Measurements from ENCODE around the gene RNF130. TPM values are rescaled to one million over a fixed set of nuclear protein-coding genes. Genes with fewer than 3 reads are reported as not detected.

The RNF130 gene
- total and polyA plus RNA-seq, 9 of the 15 experiments (the other 6 are each of a cell fraction or from before 2014, with no cell fraction given) = 5.8 to 39.4 (median 27.1) TPM

- TF ChIP-seq E2F8 (IDR thresholded peaks at IDR 0.05; ENCODE audit: low read depth, partially characterized antibody) = no peak
- TF ChIP-seq ARID3A (IDR thresholded peaks at IDR 0.05; ENCODE audit: borderline replicate concordance, low read depth, low read length) = no peak
- TF ChIP-seq RB1 (IDR thresholded peaks at IDR 0.05; ENCODE audit: low read depth) = no peak
- no peak for TF ChIP-seq CHD4 (IDR thresholded peaks at IDR 0.05; ENCODE audit: insufficient read depth, insufficient replicate concordance, low read depth, low read length, poor library complexity, severe bottlenecking)
- no peak for TF ChIP-seq ZNF780A (CRISPR knock-in tag; IDR thresholded peaks at IDR 0.05)
- TF ChIP-seq ZNF444 (CRISPR knock-in tag; IDR thresholded peaks at IDR 0.05) = no peak
- TF ChIP-seq FOXK2 (conservative IDR thresholded peaks at IDR 0.05 in 1 of 2, IDR thresholded peaks at IDR 0.05 in 1 of 2; ENCODE audit: low read depth in 2 of 2) = no peak
- peak; percentile 59; the same call in 1 of the 2 replicates for TF ChIP-seq ZNF239 (CRISPR knock-in tag; IDR thresholded peaks at IDR 0.05)
- TF ChIP-seq TRIM24 (IDR thresholded peaks at IDR 0.05) = no peak
- no peak for TF ChIP-seq ZBTB2 (IDR thresholded peaks at IDR 0.05)
- TF ChIP-seq ATF3 (IDR thresholded peaks at IDR 0.05) = 0 out of 2 replicates have a peak, but pooled peaks have one; percentile 29
- TF ChIP-seq ATF3 (CRISPR knock-in tag; conservative IDR thresholded peaks at IDR 0.05) = no peak
- no peak for TF ChIP-seq ZNF695 (CRISPR knock-in tag; IDR thresholded peaks at IDR 0.05)
- no peak for TF ChIP-seq LARP7 (IDR thresholded peaks at IDR 0.05)
- no peak for TF ChIP-seq POLR3G (IDR thresholded peaks at IDR 0.05; ENCODE audit: extremely low read depth, insufficient read length, insufficient replicate concordance)
- TF ChIP-seq BRD9 (IDR thresholded peaks at IDR 0.05; ENCODE audit: low read depth, partially characterized antibody) = no peak
- no peak for TF ChIP-seq C11orf30 (IDR thresholded peaks at IDR 0.05; ENCODE audit: low read depth)
- no peak for TF ChIP-seq JUND (IDR thresholded peaks at IDR 0.05; ENCODE audit: borderline replicate concordance, low read depth, low read length)
- TF ChIP-seq JUND (tag; IDR thresholded peaks at IDR 0.05; ENCODE audit: borderline replicate concordance, low read depth, low read length) = peak; percentile 12; the same call in 1 of the 3 replicates
- TF ChIP-seq NFATC3 (IDR thresholded peaks at IDR 0.05) = no peak
- no peak for TF ChIP-seq ADNP (tag; IDR thresholded peaks at IDR 0.05)
- TF ChIP-seq SMARCB1 (IDR thresholded peaks at IDR 0.05; ENCODE audit: insufficient read length, low read depth) = no peak
- TF ChIP-seq FOXA1 (IDR thresholded peaks at IDR 0.05; ENCODE audit: borderline replicate concordance) = no peak
Observed at GRCh38 chr5:180069589-180070247, 1.8 kb downstream of the RNF130 start (continued).
